Endothelial cell of umbilical vein (primary cell): ENCODE data around the gene IL21. TPM values are rescaled to one million over a fixed set of nuclear protein-coding genes. Genes with fewer than 3 reads are reported as not detected.

Experiments
- BruUV-seq: library from RNA; stranded (reverse); fragments of 400-500 nt; replicated peaks from 2 replicates; lab custom pipeline; 2021; lab: Mats Ljungman, UMichigan
- CTCF ChIA-PET: fragments of 300-600, 350-600 bp; sonication (Branson Sonifier 250); formaldehyde crosslinking; loops from one replicate; lab custom pipeline; 2021; ENCODE audit warnings: antibody characterized with exemption, inconsistent platforms; lab: Charles Lee
- POLR2A ChIA-PET: fragments of 300-600, 350-600 bp; sonication (Branson Sonifier 250); formaldehyde crosslinking; loops from one replicate; lab custom pipeline; 2021; ENCODE audit warnings: antibody characterized with exemption, inconsistent platforms; lab: Charles Lee
- DNase-seq: peaks from one replicate; pipeline ENCODE4 v3.0.0-alpha.2; 2011; ENCODE audit warnings: low read depth, low spot score
- FAIRE-seq: peaks from 2 replicates; lab custom pipeline; 2011; peaks lifted over from hg19 to GRCh38; lab: Jason Lieb, UNC
- H2AFZ ChIP-seq: 2 replicates; pipeline ENCODE4 v1.6.0; 2012; ENCODE audit warnings: low read depth, low read length, control low read depth, inconsistent platforms
- H3K27ac ChIP-seq: 2 replicates; pipeline ENCODE4 v1.5.1; 2011; ENCODE audit warnings: low read depth, mild to moderate bottlenecking, control low read depth, low read length, moderate library complexity; ENCODE audit not compliant: insufficient read depth
- H3K27me3 ChIP-seq, 2 experiments: 2 replicates each; pipeline versions ENCODE4 v1.6.0 to v1.6.1; 2011; ENCODE audit warnings: low read length in 2 of 2, mixed read lengths in 1 of 2; ENCODE audit not compliant: control insufficient read depth in 2 of 2, insufficient read depth in 2 of 2
- H3K36me3 ChIP-seq, 2 experiments: 2 replicates in 1 of 2; 3 replicates in 1 of 2; pipeline ENCODE4 v1.5.1; 2011; ENCODE audit warnings: low read length in 2 of 2, mild to moderate bottlenecking in 1 of 2, moderate library complexity in 1 of 2; ENCODE audit not compliant: control insufficient read depth in 2 of 2, insufficient read depth in 2 of 2; ENCODE audit errors: extremely low read depth in 1 of 2
- H3K4me1 ChIP-seq: 3 replicates; pipeline ENCODE4 v1.5.1; 2011; ENCODE audit warnings: mild to moderate bottlenecking, low read length; ENCODE audit not compliant: control insufficient read depth, insufficient read depth; ENCODE audit errors: extremely low read depth
- H3K4me2 ChIP-seq: 2 replicates; pipeline ENCODE4 v1.6.1; 2011; ENCODE audit warnings: low read length, control low read depth, mixed read lengths; ENCODE audit not compliant: insufficient read depth
- H3K4me3 ChIP-seq, 3 experiments: fragments of 200-600 bp in 1 of 3; sonication (generic), shearing (Covaris generic) in 1 of 3; replicated peaks in 1 of 3; 2 replicates each; pipeline ENCODE4 v1.5.1; 2011 to 2016; ENCODE audit warnings: control low read depth in 3 of 3, low read length in 3 of 3, mild to moderate bottlenecking in 2 of 3, inconsistent platforms in 1 of 3, low read depth in 1 of 3, moderate library complexity in 1 of 3; ENCODE audit not compliant: insufficient read depth in 1 of 3
- H3K79me2 ChIP-seq: 2 replicates; pipeline ENCODE4 v1.6.0; 2012; ENCODE audit warnings: low read length, inconsistent platforms; ENCODE audit not compliant: control insufficient read depth, insufficient read depth
- H3K9ac ChIP-seq: replicated peaks from 2 replicates; pipeline ENCODE3; 2011; ENCODE audit warnings: low read length, control low read depth; ENCODE audit not compliant: insufficient read depth; ENCODE audit errors: extremely low read depth
- H3K9me1 ChIP-seq: replicated peaks from 3 replicates; pipeline ENCODE4 v1.6.0; 2011; ENCODE audit warnings: mild to moderate bottlenecking, low read length; ENCODE audit not compliant: control insufficient read depth, insufficient read depth; ENCODE audit errors: extremely low read depth
- H3K9me3 ChIP-seq: replicated peaks from 2 replicates; pipeline ENCODE4 v1.5.1; 2012; ENCODE audit warnings: low read length, inconsistent platforms; ENCODE audit not compliant: control insufficient read depth, insufficient read depth
- H4K20me1 ChIP-seq: replicated peaks from 2 replicates; pipeline ENCODE3; 2011; ENCODE audit warnings: mild to moderate bottlenecking, low read length; ENCODE audit not compliant: control insufficient read depth, insufficient read depth; ENCODE audit errors: extremely low read depth
- EZH2 ChIP-seq: IDR thresholded peaks from 2 replicates; pipeline ENCODE4 v1.6.1; 2012; ENCODE audit warnings: borderline replicate concordance, low read depth, mild to moderate bottlenecking, moderate library complexity, low read length, inconsistent platforms; ENCODE audit not compliant: severe bottlenecking
- FOS ChIP-seq: IDR thresholded peaks from 2 replicates; pipeline ENCODE4 v1.6.1; 2011; ENCODE audit warnings: mild to moderate bottlenecking, low read length, moderate library complexity, borderline replicate concordance; ENCODE audit not compliant: insufficient read depth
- GATA2 ChIP-seq: IDR thresholded peaks from 2 replicates; pipeline ENCODE4 v1.7.0; 2011; ENCODE audit warnings: low read depth, mild to moderate bottlenecking, moderate library complexity, mixed read lengths, low read length; ENCODE audit not compliant: insufficient read length, insufficient read depth
- JUN ChIP-seq: IDR thresholded peaks from 2 replicates; pipeline ENCODE4 v1.6.1; 2011; ENCODE audit warnings: borderline replicate concordance, low read depth; ENCODE audit not compliant: insufficient read length, insufficient read depth
- MYC ChIP-seq: IDR thresholded peaks from one replicate; pipeline ENCODE4 v1.6.1; 2011; ENCODE audit warnings: mild to moderate bottlenecking, low read depth, low read length
- POLR2A ChIP-seq: IDR thresholded peaks from 2 replicates; pipeline ENCODE4 v1.6.1; 2012; ENCODE audit warnings: low read depth, mild to moderate bottlenecking, control low read depth, low read length
- POLR2AphosphoS5 ChIP-seq: IDR thresholded peaks from 2 replicates; pipeline ENCODE4 v1.6.1; 2012; ENCODE audit warnings: low read depth, mild to moderate bottlenecking, control low read depth, low read length, moderate library complexity; ENCODE audit not compliant: insufficient read depth
- dilution Hi-C: fragments of 300-500 bp; cut with MboI; formaldehyde crosslinking; loops from one replicate; pipeline ENCODE4 v1.15.0; 2019; ENCODE audit warnings: low sequenced_read_pairs; ENCODE audit not compliant: extremely low pct_ligation_motif_present
- intact Hi-C: fragments of 100-400 bp; cut with micrococcal nuclease; formaldehyde crosslinking; loops from one replicate; pipeline ENCODE4 v1.10.0; 2022
- polyA plus RNA-seq, 4 experiments: library from polyadenylated mRNA; depleted of rRNA in 3 of 4; stranded (reverse) in 3 of 4; unstranded in 1 of 4; fragments of >200 nt; gene quantifications; 2 replicates each; pipeline versions ENCODE4 v1.2.1 to v1.2.3, GENCODE V29; 2011 to 2012; ENCODE audit warnings: missing spikeins in 1 of 4
- total RNA-seq: library from RNA; stranded (reverse); gene quantifications from 2 replicates; pipeline ENCODE4 v1.2.3, GENCODE V29; 2021
- TF ChIP-seq, protein P1 (sequence below), 2 donors: IDR thresholded peaks; 1 replicate in 1 of 2; 2 replicates in 1 of 2; pipeline ENCODE4 v1.5.1; 2011; ENCODE audit warnings: low read length in 2 of 2, mild to moderate bottlenecking in 2 of 2, moderate library complexity in 2 of 2, control low read depth in 1 of 2, inconsistent platforms in 1 of 2, low read depth in 1 of 2; ENCODE audit not compliant: insufficient read depth in 1 of 2; ENCODE audit errors: extremely low read depth in 1 of 2
- TF ChIP-seq, protein P2 (sequence below): IDR thresholded peaks from 2 replicates; pipeline ENCODE4 v1.6.1; 2011; ENCODE audit not compliant: insufficient read depth, insufficient read length

IL21 gene
- total and polyA plus RNA-seq, 2 donors (not counting 3 experiments of a cell fraction or from before 2014, with no cell fraction given), result not detected

DNA sequence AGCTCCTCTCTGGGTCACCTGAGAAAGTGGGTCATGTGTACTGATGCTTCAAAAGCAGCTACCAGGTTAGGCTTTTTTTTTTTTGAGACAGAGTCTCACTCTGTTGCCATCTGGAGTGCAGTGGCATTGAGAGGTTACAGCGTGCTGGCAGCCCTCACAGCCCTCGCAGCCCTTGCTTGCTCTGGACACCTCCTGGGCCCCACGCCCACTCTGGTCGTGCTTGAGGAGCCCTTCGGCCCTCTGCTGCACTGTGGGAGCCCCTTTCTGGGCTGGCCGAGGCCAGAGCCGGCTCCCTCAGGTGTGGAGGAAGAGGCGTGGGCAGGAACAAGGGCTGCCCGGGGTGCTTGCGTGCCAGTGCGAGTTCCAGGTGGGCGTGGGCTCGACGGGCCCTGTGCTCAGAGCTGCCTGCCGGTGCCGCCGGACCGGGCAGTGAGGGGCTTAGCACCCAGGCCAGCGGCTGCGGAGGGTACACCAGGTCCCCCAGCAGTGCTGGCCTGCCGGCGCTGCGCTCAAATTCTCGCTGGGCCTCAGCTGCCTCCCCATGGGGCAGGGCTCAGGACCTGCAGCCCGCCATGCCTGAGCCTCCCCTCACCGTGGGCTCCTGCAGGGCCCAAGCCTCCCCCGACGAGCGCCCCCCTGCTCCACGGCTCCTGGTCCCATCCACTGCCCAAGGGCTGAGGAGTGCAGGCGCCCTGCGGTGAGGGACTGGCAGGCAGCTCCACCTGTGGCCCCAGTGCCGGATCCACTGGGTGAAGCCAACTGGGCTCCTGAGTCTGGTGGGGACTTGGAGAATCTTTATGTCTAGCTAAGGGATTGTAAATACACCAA is 49.3 kb upstream of the IL21 start:
- Histone ChIP-seq H3K27me3 (no peaks in the 10 kb centered on the region), H3K4me3 (no peak overlapping the region), H3K9ac (no peak overlapping the region), H3K9me3 (no peaks in the 10 kb centered on the region), H2AFZ (no peak overlapping the region), H4K20me1 (no peaks in the 10 kb centered on the region), H3K79me2 (no peaks in the 10 kb centered on the region), H3K36me3 (no peaks in the 10 kb centered on the region), H3K27ac (no peak overlapping the region), H3K4me1 (peaks cover 54% of the 10 kb centered on the region), H3K9me1 (no peaks in the 10 kb centered on the region), H3K4me2 (no peak overlapping the region)
- FAIRE-seq (no peak), DNase-seq (no peak)
- no peak for TF ChIP-seq MYC
- no peak for TF ChIP-seq POLR2A
- TF ChIP-seq FOS, result no peak
- TF ChIP-seq, protein P1, sequence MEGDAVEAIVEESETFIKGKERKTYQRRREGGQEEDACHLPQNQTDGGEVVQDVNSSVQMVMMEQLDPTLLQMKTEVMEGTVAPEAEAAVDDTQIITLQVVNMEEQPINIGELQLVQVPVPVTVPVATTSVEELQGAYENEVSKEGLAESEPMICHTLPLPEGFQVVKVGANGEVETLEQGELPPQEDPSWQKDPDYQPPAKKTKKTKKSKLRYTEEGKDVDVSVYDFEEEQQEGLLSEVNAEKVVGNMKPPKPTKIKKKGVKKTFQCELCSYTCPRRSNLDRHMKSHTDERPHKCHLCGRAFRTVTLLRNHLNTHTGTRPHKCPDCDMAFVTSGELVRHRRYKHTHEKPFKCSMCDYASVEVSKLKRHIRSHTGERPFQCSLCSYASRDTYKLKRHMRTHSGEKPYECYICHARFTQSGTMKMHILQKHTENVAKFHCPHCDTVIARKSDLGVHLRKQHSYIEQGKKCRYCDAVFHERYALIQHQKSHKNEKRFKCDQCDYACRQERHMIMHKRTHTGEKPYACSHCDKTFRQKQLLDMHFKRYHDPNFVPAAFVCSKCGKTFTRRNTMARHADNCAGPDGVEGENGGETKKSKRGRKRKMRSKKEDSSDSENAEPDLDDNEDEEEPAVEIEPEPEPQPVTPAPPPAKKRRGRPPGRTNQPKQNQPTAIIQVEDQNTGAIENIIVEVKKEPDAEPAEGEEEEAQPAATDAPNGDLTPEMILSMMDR (IDR thresholded peaks at IDR 0.05; ENCODE audit: extremely low read depth in 1 of 2, insufficient read depth in 1 of 2, low read depth in 1 of 2, low read length in 2 of 2), result no peak
- no peak for TF ChIP-seq JUN
- no peak for TF ChIP-seq POLR2AphosphoS5
- TF ChIP-seq EZH2, result no peak
- TF ChIP-seq, protein P2, sequence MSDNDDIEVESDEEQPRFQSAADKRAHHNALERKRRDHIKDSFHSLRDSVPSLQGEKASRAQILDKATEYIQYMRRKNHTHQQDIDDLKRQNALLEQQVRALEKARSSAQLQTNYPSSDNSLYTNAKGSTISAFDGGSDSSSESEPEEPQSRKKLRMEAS, result no peak
- TF ChIP-seq GATA2, result no peak
- POLR2A ChIA-PET, result no interaction called here
- dilution Hi-C loops, result no loop called here
- BruUV-seq, result no TSS peak
- CTCF ChIA-PET, result no interaction called here
- intact Hi-C loops, result loop anchor here (5.0 kb wide), 1 partner anchor 62 kb away; the partner anchor contains the start of gene BBS12
